GM19463 (cell line): Measurements from ENCODE around the gene SOSTDC1.
"Not testable (repeated sequence)": the region's sequence is repeated elsewhere in the genome, so short reads cannot be mapped to it uniquely, and the experiment has no call there.

ENCODE experiments used
- ATAC-seq: cut with Tn5 transposase; IDR thresholded peaks from one replicate; pipeline ENCODE4 v1.9.1; 2021; ENCODE audit warnings: mild to moderate bottlenecking, moderate library complexity; ENCODE audit not compliant: unreplicated experiment

SOSTDC1 gene

GRCh38 chr7:16465469-16466361, at the start of gene SOSTDC1:
Gene SOSTDC1, minus strand, starts transcription at chr7:16465738. Its CDS starts 70 bp downstream, at chr7:16465668.
- no peak for ATAC-seq

GRCh38 chr7:16514729-16515128, 49.2 kb upstream of the SOSTDC1 start:
- no peak for ATAC-seq

- no peak for ATAC-seq
Measured at GRCh38 chr7:16514271-16514670, 48.7 kb upstream of the SOSTDC1 start.

GRCh38 chr7:16512097-16512496, 46.6 kb upstream of the SOSTDC1 start:
- ATAC-seq, result no peak

- no peak for ATAC-seq
Measured at GRCh38 chr7:16511314-16511713, 45.8 kb upstream of the SOSTDC1 start.

- ATAC-seq, result no peak
Measured at GRCh38 chr7:16509829-16510228, 44.3 kb upstream of the SOSTDC1 start.

- ATAC-seq, result not testable (repeated sequence)
Measured at GRCh38 chr7:16506422-16506821, 40.9 kb upstream of the SOSTDC1 start.

- ATAC-seq, result no peak
Measured at GRCh38 chr7:16504019-16504418, 38.5 kb upstream of the SOSTDC1 start.

GRCh38 chr7:16502303-16502702, 36.8 kb upstream of the SOSTDC1 start:
- no peak for ATAC-seq

GRCh38 chr7:16498122-16498521, 32.6 kb upstream of the SOSTDC1 start:
- ATAC-seq, result no peak

- no peak for ATAC-seq
Measured at GRCh38 chr7:16494955-16495719, 29.6 kb upstream of the SOSTDC1 start.

- ATAC-seq, result no peak
Measured at GRCh38 chr7:16494551-16494950, 29.0 kb upstream of the SOSTDC1 start.

- no peak for ATAC-seq
Measured at GRCh38 chr7:16493266-16493665, 27.7 kb upstream of the SOSTDC1 start.

- ATAC-seq, result no peak
Measured at GRCh38 chr7:16492513-16493062, 27.1 kb upstream of the SOSTDC1 start.

- no peak for ATAC-seq
Measured at GRCh38 chr7:16491148-16491547, 25.6 kb upstream of the SOSTDC1 start.

- ATAC-seq, result no peak
Measured at GRCh38 chr7:16484453-16485158, 19.1 kb upstream of the SOSTDC1 start.

- no peak for ATAC-seq
Measured at GRCh38 chr7:16479591-16479990, 14.1 kb upstream of the SOSTDC1 start.

- no peak for ATAC-seq
Measured at GRCh38 chr7:16479161-16479560, 13.6 kb upstream of the SOSTDC1 start.

- no peak for ATAC-seq
Measured at GRCh38 chr7:16471933-16472332, 6.4 kb upstream of the SOSTDC1 start.

- no peak for ATAC-seq
Measured at GRCh38 chr7:16463949-16464715, 1.4 kb downstream of the SOSTDC1 start.
